Fibroblast of villous mesenchyme (primary cell): ENCODE data around the gene DUOX2. TPM values are rescaled to one million over a fixed set of nuclear protein-coding genes. Genes with fewer than 3 reads are reported as not detected.

Experiments used
- DNase-seq: peaks from one replicate; pipeline ENCODE4 v3.0.0-alpha.2; 2010; ENCODE audit warnings: low read depth
- H3K4me3 ChIP-seq: 2 replicates; pipeline ENCODE4 v1.5.1; 2011; ENCODE audit warnings: low read depth, mild to moderate bottlenecking, low read length
- CTCF ChIP-seq: IDR thresholded peaks from 2 replicates; pipeline ENCODE4 v1.5.1; 2012; ENCODE audit warnings: low read depth, mild to moderate bottlenecking, low read length; ENCODE audit not compliant: insufficient read depth
- total RNA-seq: library from RNA; depleted of rRNA; stranded (reverse); fragments of >200 nt; gene quantifications from 2 replicates; pipeline ENCODE4 v1.2.3, GENCODE V29; 2012

The DUOX2 gene
- total RNA-seq, 1 donor: not detected

- no peak for DNase-seq
- no peak overlapping the region for H3K4me3 ChIP-seq
- no peak for TF ChIP-seq CTCF
Measured at GRCh38 chr15:45093622-45094357, 20.2 kb downstream of the DUOX2 start.

GRCh38 chr15:45093013-45093412, 21.0 kb downstream of the DUOX2 start:
- DNase-seq: no peak
- TF ChIP-seq CTCF: no peak
- no peak overlapping the region for H3K4me3 ChIP-seq

- TF ChIP-seq CTCF: no peak
- no peak overlapping the region for H3K4me3 ChIP-seq
- no peak for DNase-seq
Measured at GRCh38 chr15:45091576-45091975, 22.4 kb downstream of the DUOX2 start.

- H3K4me3 ChIP-seq: no peak overlapping the region
- DNase-seq: peak; percentile 81
- no peak for TF ChIP-seq CTCF
Measured at GRCh38 chr15:45091161-45091560, 22.8 kb downstream of the DUOX2 start.

GRCh38 chr15:45089712-45090373, 24.1 kb downstream of the DUOX2 start:
- no peak overlapping the region for H3K4me3 ChIP-seq
- no peak for TF ChIP-seq CTCF
- peak; percentile 93 for DNase-seq

GRCh38 chr15:45088801-45089711, 24.9 kb downstream of the DUOX2 start:
- TF ChIP-seq CTCF: no peak
- DNase-seq: peak; percentile 91
- no peak overlapping the region for H3K4me3 ChIP-seq
